ENCODE data around the gene NADSYN1.
"Not testable (repeated sequence)": the region's sequence is repeated elsewhere in the genome, so short reads cannot be mapped to it uniquely, and the experiment has no call there.

The NADSYN1 gene

DNA sequence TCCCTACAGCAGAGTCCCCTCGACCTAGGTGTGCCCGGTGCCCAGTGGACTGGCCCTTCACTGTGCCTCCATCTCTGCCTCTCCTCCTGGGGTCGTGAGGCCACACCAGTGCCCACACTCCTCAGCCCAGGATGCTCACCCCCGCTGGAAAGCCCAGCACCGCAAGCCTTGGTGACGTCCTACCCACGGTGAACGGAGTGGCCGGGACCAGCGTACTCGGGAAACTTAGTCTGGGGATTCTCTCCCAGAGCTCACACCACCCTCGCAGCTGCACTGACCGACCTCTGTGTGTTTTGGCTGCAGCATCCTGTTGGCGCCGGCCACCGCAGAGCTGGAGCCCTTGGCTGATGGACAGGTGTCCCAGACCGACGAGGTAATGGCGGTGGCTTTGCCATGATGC lies 38.5 kb downstream of the NADSYN1 start:
- no peak for DNase-seq (ENCODE audit: low spot score)

DNA sequence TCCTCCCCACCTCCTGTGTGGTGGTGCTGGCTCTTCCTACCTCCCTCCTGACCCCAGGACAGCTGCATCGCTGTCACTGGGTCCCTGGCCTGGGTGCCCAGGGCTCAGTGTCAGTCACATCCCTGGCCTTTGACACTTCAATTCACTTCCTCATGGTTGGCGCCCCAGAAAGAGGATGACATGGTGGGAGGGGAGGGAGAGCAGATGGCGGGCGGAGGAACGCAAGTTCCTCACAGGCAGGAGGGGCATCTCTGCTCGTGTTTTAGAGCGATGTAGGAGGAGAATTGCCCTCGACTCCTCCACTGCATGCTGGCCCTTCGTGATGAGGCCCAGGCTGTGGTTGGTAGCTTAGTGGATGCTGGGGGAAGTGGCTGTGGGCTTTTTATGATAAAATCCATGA lies 38.9 kb downstream of the NADSYN1 start:
- DNase-seq (ENCODE audit: low spot score) = no peak

DNA sequence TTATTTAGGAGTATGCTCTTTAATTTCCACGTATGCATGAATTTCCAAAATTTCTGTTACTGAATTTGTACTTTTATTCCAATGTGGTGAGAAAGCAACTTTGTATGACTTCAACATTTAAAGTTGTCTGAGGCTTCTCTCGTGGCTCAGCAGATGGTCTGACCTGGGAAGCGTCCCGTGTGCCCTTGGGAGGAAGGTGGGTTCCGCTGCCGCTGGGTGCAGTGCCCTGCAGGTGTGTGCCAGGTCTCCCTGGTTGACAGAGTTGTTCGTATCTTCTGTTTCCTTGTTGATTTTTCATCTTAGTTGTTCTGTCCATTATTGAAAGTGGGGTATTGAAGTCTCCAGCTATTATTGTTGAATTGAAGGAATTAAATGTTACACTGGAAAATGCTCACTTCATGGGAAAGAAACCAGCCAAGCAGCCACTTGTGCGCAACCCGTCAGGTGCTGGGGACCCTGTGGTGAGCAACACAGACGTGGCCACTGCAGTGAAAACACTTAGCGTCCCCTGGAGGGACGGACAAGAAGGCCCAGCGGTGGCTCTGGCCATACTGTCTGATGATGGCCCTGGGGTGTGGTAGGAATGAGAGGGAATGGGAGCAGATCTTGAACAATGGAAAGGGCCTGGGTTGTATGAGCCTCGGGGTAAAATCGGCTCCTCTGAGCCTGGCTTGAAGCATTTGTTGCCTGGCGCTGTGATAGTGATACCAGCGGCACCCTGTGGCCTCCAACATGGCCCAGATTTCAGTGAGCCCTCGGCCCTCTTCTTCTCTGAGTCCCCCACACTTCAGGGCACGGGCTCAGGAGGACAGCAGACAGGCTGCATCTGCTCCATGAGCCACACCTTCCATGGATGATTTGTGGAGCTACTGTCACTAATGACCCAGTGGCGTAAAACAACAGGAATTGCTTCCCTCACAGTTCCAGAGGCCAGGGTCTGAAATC lies 42.6 kb downstream of the NADSYN1 start:
- DNase-seq (ENCODE audit: low spot score) = no peak

DNA sequence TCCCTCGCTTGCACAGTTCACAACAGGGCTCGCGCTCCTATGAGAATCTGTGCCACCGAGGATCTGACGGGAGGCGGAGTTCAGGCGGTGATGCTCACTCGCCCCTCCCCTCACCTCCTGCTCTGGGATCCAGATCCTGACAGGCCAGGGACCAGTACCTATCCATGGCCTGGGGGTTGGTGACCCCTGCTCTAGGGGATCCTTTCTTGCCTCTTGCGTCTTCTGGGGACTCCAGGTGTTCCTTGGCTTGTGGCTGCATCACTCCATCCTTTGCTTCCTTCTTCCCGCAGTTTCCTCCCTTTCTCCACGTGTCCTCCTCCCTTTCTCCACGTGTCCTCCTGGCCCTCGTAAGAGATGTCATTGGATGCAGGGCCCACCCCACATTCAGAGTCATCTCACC lies 43.4 kb downstream of the NADSYN1 start:
- no peak for DNase-seq (ENCODE audit: low spot score)

DNA sequence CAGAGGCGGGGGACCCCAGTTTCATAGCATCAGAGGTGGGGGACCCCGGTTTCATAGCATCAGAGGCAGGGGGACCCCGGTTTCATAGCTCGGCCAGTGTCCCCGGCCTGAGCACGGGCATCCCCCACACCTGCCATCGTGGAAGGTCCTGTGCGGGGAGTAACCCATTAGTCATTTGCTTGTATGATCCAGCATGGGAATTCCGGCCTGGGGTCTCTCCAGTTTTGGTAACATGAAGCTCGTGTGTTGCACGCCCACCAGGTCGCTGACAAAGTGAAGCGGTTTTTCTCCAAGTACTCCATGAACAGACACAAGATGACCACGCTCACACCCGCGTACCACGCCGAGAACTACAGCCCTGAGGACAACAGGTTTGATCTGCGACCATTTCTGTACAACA lies 45.1 kb downstream of the NADSYN1 start:
- DNase-seq (ENCODE audit: low spot score) = no peak

DNA sequence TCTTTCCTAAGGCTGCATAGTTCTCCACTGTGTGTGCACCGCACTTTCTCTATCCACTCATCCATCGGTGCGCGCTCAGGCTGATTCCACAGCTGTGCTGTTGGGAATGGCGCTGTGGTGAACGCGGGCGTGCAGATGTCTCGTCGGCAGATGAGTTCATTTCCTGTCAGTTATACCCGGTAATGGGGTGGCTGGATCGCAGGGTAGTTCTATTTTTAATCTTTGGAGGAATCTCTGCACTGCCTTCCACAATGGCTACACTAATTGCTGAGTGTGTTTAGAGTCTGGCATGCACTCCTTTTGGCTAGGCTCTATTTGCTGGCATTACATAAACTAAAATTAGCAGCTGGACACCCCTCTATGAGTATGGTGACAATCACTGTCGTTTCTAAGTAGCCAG lies 46.1 kb downstream of the NADSYN1 start:
- peak; percentile 14 for DNase-seq (ENCODE audit: low spot score)

DNA sequence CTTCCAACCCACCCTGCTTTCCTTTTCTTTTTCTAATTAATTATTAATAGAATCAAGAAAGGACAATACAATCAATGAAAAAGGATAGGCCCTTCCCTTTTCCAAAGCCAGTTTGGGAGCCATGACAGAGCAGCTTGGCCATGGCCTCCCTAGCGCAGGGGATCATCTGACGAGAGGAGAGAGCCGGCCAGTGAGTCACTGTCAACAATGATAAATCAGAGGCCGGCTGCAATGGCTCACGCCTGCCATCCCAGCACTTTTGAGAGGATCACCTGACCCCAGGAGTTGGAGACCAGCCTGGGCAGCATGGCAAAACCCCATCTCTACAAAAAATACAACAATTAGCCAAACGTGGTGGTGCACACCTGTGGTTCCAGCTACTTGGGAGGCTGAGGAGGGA lies 46.5 kb downstream of the NADSYN1 start:
- DNase-seq (ENCODE audit: low spot score) = no peak

DNA sequence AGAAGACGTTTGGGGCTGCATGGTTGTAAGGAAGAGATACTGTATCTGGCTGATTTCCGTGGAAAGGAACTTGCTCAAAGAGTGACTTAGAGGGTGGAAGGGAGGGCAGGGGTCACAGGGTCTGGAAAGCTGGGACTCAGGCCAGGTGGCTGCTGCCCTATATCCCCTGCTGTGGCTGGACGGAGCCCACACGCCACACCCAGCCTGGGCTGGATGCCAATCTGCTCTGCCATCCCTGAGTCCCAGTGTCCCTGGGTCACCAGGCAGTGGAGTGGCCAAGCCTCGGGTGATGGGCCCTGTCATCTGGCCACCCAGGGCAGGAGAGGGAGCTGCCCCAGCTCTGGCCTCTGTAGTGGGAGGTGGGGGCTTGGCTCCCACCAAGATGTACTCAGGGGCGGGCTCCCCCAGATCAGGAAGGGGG lies 47.6 kb downstream of the NADSYN1 start:
- DNase-seq (ENCODE audit: low spot score) = no peak

DNA sequence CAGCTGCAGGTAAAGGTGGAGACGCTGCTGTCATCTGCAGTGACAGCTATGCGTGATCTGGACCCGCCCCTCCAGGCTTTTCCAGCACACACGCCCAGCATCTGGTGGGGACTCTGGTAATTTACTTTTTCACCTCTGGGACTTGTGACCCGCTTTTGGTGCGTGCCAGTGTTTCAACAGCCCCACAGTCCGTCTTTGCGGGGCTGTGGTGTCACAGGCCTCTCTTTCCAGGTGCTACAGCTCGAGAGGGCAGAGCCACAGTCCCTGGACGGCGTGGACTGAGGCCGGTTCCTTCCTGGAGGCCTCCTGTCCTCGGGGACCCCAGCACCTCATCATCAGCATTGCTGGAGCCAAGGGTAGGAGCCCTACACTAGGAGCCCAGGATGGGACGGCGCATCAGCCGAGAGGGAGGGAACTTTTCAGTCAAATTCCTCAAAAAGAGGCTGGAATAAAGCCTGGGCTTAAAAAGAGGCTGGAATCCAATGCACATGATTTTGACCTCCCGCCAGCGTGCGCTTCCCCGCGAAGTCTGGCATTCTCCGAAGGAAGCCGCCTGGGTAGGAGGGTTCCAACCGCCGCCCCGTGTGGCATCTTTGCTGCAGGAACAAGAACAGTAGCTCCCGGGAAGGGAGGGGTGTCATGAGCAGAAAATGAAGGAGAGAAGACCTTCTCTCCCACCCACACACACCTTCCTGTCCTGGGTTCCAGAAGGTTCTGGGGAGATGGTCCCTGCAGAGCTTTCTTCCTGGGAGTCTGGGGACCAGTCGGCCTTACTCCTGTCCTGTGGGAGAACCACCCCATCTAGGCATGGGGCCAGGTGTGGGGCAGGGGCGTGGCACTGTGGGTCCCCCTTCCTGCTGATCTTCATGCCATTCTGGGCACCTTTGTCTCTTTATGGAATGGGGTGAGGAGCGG lies 48.3 kb downstream of the NADSYN1 start:
- DNase-seq (ENCODE audit: low spot score) = no peak

DNA sequence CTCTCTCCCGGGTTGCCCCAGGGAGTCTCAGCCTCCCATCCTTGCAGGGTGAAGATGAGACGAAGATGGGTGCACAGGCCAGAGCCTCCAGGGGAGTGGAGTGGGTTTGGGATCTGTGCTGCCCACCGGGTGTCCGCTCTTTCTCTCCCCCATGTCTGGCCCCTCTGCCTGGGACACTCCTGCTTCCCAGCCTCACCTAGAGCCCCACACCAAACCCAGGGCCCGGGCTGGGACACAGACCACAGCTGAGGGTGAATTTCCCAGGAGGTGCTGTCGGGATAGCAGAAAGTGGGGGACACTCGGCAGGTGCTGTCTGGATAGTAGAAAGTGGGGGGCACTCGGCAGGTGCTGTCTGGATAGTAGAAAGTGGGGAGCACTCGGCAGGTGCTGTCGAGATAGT lies 49.0 kb downstream of the NADSYN1 start:
- DNase-seq (ENCODE audit: low spot score) = no peak

DNA sequence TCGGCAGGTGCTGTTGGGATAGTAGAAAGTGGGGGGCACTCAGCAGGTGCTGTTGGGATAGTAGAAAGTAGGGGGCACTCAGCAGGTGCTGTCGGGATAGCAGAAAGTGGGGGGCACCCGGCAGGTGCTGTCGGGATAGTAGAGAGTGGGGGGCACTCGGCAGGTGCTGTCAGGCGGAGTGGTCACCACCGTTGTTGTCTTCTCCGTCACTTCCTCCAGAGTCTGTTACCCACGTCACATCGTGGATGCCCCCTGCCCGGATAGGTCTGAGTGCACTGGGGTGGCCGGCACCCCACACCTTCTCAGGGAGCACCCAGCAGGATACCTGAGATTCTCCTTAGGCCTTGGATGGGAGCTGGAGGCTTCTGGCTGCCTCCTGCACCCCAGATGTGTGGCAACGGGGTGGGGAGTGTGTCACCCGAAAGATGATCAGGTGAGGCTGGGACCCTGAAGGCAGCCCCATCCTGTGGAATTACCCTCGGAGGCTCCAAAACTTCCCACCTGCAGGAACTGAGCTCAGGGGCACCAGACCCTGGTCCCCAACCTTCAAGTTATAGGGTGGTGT lies 50.0 kb downstream of the NADSYN1 start:
- no peak for DNase-seq (ENCODE audit: low spot score)

DNA sequence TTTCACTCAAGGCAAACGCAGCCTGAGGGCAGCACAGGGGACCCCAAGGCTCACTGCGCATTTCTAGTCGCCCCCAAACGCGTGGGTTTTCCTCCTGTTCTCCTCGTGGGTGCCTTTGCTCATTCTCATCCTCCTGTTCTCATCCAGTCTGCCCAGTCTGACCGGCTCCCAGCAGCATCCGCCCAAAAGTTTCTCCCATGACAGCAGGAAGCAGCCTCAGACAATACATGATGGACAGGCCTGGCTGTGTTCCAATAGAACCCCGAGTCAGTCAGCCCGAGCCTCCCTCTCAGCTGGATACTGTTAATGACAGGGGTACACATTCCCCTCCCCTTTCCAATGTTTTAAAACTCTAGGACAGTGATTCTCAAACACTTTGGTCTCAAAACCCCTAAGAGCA lies 51.5 kb downstream of the NADSYN1 start:
- no peak for DNase-seq (ENCODE audit: low spot score)

DNA sequence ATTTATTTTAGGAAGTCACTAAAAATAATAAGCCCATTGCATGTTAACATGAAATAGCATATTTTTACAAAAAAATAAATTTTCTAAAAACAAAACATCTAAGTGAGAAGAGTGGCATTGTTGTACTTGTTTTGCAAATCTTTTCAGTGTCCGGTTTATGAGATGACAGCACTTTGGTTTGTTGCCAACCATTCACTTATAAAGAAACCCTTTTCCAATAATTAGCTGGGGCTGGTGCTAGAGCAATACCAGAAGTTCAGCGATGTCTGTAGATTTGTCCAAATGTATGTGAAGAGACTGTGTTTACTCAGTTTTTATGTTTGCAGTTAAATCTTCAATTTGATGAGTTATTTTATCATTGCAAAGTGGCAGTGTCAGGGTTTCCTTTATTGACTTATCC lies 52.0 kb downstream of the NADSYN1 start:
- no peak for DNase-seq (ENCODE audit: low spot score)

DNA sequence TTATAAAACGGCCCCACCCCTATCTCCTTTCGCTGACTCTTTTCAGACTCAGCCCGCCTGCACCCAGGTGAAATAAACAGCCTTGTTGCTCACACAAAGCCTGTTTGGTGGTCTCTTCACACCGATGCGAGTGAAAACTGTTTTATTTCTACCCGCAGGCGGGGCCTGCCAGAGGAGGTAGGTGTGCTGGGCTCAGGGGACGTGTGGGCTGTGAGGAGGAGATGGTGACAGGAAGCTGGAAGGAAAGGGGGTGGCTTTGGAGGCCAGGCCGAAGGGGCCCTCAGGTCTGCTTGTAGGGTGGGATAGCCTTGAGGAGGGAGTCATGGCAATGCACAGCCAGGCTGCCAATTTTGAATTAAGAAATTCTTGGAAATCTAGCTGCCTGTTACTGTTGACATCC lies 52.8 kb downstream of the NADSYN1 start:
- no peak for DNase-seq (ENCODE audit: low spot score)

DNA sequence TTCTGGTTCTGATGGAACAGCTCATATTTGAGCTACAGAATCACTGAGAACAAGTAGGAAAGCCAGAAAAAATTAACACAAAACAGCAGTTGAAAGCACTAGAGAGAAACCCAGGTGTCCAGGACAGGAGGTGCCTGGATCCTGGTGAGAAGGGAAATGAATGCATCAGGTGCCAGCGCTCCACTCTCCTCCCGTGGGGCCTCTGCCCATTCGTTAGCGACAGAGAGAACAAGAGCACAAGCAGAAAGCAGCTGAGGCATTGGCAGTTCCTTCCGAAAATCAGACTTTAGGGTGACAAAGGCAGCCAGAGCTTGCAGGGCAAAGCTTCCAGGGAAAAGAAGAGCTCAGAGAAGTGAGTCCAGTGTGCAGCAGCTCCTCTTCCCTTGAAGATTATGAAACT lies 54.1 kb downstream of the NADSYN1 start:
- DNase-seq (ENCODE audit: low spot score) = no peak

DNA sequence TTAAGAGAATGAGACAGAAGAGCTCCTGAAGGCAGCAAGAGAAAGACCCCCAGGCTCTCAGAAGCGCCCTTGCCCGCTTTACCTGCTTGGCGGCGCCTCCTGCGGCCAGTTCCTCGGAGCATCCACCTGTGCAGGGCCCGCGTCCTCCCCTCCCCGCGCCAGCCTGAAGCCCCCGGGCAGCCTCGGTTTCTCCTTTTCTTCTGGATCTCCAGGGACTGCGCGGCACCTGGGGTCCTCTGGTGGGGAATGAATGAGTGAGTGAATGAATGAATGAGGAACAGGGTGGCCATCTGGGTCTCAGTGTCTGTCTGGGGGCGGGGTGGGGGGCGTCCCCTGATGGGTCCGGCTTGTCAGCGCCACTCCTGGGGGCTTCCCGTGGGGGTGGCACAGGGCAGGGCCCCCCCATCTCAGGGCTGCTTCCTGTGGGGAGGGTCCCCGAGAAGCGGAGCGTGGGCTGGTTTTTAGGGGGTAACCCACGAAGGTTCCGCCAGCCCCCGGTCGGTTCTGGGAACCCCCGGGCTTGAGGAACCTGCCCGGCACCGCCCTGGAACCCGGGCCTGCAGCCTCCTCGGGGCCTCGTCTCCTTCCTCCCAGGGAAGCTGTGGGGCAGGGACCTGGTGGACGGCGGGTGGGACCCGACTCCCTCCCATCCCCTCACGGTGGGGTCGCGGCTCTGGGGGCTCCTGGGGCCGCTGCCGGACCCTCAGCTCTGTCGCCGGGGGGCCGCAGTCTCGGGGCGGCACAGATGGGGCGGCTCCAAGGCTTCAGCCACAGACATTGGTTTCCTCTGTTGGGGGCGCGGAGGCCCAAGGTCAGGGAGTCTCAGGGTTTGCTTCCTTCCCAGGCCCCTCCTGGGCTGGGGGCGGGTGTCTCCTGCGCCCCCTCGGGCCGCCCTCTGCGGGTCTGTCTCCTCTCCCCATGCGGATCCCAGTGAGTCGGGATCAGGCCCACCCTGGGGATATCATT lies 65.8 kb downstream of the NADSYN1 start:
- no peak for DNase-seq (ENCODE audit: low spot score)

DNA sequence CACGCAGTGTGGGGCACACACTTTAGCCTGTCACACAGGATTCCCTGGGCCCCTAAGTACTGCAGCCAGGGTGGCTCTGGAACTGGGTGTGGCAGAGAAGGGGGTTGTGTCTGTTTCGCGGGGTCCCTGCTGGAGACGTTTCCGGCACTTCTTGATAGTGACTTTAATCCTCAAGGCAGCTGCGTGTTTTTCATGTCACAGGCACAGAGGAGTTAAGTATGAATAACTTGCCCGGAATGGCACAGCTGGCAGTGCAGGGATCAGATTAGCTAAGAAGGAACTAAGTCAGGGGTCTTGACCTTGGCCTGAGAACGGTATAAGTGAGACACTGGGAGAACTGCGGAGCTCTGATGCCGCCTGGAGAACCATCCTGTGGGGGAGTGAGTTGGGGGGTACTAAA lies 66.5 kb downstream of the NADSYN1 start:
- no peak for DNase-seq (ENCODE audit: low spot score)

DNA sequence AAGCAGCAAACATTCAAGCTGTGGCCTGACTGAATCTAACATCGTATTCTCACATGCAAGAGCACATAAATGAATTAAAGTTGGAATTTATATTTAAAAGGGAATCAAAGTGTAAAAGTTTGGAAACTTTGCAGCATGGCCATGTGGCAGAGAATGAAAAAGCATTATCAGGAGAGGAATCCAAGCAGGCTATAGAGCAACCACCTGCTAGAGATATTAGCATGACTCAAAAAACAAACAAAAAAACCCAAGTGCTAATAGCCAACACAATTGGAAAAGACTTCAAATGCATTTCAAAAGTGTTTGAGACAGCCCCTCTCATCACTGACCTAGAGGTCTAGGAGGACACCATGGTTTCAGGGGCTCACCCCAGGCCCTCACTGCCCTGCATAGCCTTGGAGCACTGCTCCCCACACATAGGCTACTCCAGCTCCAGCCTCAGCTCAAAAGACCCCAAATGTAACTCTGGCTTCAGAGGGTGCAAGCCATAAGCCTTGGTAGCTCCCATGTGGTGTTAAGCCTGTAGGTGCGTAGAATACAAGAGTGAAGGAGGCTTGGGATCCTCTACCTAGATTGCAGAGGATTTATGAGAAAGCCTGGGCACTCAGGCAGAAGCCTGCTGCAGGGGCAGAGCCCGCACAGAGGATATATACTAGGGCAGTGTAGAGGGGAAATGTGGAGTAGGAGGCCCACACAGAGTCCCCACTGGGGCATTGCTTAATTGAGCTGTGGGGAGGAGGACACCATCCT lies 72.4 kb downstream of the NADSYN1 start:
- no peak for DNase-seq (ENCODE audit: low spot score)

DNA sequence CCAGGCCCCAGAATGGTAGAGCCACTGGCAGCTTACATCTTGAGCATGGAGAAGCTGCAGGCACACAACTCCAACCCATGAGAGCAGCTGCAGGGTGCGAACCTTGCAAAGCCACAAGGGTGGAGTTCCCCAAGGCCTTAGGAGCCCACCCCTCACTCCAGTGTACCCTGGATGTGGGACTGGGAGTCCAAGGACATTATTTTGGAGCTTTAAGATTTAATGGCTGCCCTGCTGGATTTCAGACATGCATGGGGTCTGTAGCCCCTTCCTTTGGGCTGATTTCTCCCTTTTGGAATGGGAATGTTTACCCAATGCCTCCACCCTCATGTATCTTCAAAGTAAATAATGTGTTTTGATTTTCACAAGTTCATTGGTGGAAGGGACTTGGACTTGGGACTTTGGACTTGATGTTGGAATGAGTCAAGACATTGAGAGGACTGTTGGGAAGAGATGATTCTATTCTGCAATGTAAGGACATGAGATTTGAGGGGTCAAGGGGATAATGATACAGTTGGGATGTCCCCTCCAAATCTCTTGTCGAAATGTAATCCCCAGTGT lies 73.0 kb downstream of the NADSYN1 start:
- DNase-seq (ENCODE audit: low spot score) = no peak

DNA sequence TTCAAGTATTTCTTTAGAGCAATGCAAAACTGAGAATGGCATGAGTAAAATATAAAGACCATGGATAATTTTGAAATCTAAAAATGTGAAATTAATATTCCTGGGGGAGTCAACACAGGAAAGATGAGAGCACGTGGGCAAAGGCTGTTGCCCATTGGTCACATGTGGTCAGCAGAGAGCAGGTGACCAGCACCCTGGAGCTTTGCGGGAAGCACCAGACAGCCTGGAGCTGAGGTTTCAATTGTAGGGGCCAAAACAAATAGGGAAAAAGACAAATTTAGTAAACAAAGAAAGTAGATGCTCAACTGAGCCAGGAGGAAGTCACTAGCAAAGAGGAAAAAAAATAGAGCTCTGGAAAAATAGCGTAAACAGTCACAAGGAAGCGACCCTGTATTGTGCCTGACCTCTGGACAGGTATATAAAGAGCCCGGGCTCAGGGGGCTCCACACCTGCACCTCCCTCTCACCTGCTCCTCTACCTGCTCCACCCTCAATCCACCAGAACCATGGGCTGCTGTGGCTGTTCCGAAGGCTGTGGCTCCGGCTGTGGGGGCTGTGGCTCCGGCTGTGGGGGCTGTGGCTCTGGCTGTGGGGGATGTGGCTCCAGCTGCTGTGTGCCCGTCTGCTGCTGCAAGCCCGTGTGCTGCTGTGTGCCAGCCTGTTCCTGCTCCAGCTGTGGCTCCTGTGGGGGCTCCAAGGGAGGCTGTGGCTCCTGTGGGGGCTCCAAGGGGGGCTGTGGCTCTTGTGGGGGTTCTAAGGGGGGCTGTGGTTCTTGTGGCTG lies 74.0 kb downstream of the NADSYN1 start, which contains the start of gene KRTAP5-7:
TSS of gene KRTAP5-7 (plus strand) at position 472 of the 780 bp plus-strand sequence. CDS start at position 506, 34 bp downstream.
- DNase-seq (ENCODE audit: low spot score) = not testable (repeated sequence)

All from activated CD4-positive, alpha-beta T cell treated with anti-CD3 and anti-CD28 coated beads, Interleukin-2, Interleukin-4, amounts not matched to agents 100 ng/mL and 50 ng/mL, durations not matched to agents 16 hours and 8 hours (primary cell).